ENCODE data around the gene CAPN9.

DNA sequence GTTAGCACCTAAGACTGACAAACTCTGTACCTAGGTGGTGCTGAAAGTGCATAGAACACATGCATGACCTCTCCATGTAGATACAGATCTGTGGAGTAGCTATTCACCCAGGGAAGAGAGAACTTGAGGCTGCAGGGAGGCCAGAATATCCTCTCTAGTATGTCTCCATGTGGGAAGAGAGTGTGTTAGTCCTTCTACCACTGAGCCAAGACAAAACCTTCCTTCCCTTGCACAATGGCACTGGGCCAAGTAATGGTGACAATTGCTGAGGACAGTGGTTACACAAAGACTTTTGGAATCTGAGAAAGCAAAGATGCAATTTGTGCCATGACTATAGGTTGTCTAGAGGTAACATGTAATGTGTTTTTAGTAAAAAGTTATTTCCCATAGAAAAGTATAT is 68.8 kb downstream of the CAPN9 start:
- TF ChIP-seq, protein P1, sequence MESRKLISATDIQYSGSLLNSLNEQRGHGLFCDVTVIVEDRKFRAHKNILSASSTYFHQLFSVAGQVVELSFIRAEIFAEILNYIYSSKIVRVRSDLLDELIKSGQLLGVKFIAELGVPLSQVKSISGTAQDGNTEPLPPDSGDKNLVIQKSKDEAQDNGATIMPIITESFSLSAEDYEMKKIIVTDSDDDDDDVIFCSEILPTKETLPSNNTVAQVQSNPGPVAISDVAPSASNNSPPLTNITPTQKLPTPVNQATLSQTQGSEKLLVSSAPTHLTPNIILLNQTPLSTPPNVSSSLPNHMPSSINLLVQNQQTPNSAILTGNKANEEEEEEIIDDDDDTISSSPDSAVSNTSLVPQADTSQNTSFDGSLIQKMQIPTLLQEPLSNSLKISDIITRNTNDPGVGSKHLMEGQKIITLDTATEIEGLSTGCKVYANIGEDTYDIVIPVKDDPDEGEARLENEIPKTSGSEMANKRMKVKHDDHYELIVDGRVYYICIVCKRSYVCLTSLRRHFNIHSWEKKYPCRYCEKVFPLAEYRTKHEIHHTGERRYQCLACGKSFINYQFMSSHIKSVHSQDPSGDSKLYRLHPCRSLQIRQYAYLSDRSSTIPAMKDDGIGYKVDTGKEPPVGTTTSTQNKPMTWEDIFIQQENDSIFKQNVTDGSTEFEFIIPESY (IDR thresholded peaks at IDR 0.05): no peak
- TF ChIP-seq SP1 (IDR thresholded peaks at IDR 0.05): no peak
- TF ChIP-seq, protein P2, sequence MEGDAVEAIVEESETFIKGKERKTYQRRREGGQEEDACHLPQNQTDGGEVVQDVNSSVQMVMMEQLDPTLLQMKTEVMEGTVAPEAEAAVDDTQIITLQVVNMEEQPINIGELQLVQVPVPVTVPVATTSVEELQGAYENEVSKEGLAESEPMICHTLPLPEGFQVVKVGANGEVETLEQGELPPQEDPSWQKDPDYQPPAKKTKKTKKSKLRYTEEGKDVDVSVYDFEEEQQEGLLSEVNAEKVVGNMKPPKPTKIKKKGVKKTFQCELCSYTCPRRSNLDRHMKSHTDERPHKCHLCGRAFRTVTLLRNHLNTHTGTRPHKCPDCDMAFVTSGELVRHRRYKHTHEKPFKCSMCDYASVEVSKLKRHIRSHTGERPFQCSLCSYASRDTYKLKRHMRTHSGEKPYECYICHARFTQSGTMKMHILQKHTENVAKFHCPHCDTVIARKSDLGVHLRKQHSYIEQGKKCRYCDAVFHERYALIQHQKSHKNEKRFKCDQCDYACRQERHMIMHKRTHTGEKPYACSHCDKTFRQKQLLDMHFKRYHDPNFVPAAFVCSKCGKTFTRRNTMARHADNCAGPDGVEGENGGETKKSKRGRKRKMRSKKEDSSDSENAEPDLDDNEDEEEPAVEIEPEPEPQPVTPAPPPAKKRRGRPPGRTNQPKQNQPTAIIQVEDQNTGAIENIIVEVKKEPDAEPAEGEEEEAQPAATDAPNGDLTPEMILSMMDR (IDR thresholded peaks at IDR 0.05; ENCODE audit: low read depth, low read length, missing input control): no peak
- TF ChIP-seq RXRA (IDR thresholded peaks at IDR 0.05): no peak
- TF ChIP-seq, protein P3, sequence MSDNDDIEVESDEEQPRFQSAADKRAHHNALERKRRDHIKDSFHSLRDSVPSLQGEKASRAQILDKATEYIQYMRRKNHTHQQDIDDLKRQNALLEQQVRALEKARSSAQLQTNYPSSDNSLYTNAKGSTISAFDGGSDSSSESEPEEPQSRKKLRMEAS (IDR thresholded peaks at IDR 0.05): no peak

All from liver (tissue), 3 donors.